ENCODE results near the gene LRP1B. TPM values are rescaled to one million over a fixed set of nuclear protein-coding genes. Genes with fewer than 3 reads are reported as not detected.

LRP1B gene
- total RNA-seq, 1 donor from 2014 or later = 0.08 TPM

- ATAC-seq (ENCODE audit: poor library complexity) (no peak), DNase-seq (no peak)
- intact Hi-C loops (cut with DNase I) = no loop called here
These were observed 608.8 kb downstream of the LRP1B start for GRCh38 chr2:141522048-141522447.

GRCh38 chr2:141519906-141520305 lies 610.9 kb downstream of the LRP1B start:
- intact Hi-C loops (cut with DNase I) = no loop called here
- DNase-seq = no peak
- ATAC-seq (ENCODE audit: poor library complexity) = no peak

DNA sequence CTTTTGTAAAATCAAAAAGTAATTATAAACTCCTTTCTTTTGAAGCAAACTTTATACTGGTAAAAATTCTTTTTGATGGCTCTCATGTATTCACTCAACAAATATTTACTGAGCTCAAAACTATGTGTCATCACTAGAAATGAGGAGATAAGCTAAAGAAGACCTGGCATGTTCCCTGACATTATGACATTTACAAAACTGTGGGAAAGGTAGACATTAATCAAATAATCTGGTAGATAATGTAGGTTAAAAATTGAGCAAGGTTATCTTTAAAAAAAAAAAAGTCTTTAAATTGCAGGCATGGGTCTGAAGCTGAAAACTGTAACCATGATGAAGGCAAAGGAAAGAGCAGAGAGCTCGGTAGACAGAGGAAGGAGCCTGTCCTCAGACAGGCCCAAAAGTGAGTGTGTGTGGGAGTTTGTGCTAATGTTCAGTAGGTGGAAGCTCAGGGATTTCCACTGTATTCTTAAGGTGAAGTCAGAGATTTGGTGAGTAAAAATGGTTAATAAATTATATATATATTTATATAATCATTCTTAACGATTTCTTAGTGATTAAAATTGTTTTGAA lies 612.9 kb downstream of the LRP1B start:
- ATAC-seq (ENCODE audit: poor library complexity) (no peak), DNase-seq (no peak)
- intact Hi-C loops (cut with DNase I) = no loop called here

GRCh38 chr2:141517180-141517851 lies 613.5 kb downstream of the LRP1B start:
- intact Hi-C loops (cut with DNase I) = no loop called here
- DNase-seq = no peak
- ATAC-seq (ENCODE audit: poor library complexity) = no peak

GRCh38 chr2:141515931-141516330 lies 614.9 kb downstream of the LRP1B start:
- intact Hi-C loops (cut with DNase I) = no loop called here
- no peak for DNase-seq
- no peak for ATAC-seq (ENCODE audit: poor library complexity)

- intact Hi-C loops (cut with DNase I) = no loop called here
- ATAC-seq (ENCODE audit: poor library complexity) (no peak), DNase-seq (no peak)
These were observed 617.0 kb downstream of the LRP1B start for GRCh38 chr2:141513853-141514252.

DNA sequence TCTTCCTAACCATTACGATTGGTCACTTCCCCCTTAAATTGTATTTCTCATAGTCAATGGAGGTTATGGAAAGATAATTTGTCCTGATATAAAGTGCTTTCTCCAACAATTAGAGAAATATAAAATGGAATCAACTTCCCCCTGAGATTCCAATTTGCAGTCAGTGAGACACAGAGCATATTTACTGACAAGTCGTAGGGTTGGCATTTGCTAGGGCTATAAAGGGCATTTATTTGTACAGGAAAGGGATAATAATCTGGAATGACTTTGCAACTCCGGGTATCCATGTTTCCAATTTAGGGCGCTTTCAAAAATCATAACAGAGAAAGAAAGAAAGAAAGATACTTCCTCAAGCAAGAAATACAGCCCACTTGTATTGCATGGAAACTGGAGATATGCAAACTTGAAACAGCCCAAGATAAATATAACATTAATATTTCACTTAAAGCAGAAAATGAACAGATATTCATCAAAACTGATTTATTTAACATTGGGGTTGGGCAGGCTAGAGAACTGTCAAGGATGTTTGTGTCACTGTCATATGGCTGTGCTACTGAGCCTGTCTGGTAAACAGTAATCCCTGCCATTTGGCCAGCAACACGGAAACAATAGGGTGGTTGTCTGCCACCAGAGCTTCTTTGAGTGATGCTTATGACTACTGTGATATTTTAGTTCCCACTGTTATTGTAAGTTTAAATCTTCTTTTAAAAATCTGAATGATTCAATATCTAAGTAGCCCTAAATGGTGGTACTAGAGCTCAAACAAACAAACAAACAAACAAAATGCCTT lies 621.8 kb downstream of the LRP1B start:
- ATAC-seq (ENCODE audit: poor library complexity) (no peak), DNase-seq (no peak)
- intact Hi-C loops (cut with DNase I) = no loop called here

DNA sequence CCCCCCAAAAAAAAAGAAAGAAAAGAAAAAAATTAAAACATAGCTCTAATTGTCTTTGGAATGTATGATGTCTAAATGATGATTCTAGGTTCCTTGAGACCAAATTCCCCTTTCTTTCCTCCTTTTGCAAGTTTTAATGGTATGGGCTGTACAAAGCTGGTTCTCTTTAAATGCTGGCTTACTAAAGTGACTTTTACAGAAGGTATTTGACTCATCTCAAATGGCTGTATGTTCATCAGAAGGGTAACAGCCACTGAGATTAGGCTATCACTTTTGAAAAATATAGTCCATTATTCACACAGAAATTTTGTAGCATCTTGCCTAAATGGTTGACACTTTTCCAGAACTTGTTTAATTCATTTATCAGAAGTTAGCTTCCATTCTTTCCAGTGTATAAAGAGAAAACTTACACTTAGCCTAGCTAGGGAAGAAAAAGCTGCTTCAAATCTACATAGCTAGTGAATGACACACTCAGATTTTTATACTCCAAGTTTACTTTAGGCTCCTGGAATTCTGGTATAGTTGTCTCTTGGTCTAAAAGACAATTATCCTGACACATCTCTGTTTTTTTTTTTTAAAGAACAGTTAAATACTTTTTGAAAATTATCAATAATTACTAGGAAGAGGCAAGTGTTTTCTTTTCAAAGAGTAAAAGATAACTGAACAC lies 622.6 kb downstream of the LRP1B start:
- intact Hi-C loops (cut with DNase I) = no loop called here
- DNase-seq = no peak

GRCh38 chr2:141506135-141506534 lies 624.7 kb downstream of the LRP1B start:
- intact Hi-C loops (cut with DNase I) = no loop called here
- ATAC-seq (ENCODE audit: poor library complexity) = no peak
- DNase-seq = no peak

More for the DNA sequence above, 622.6 kb downstream of the LRP1B start:
- no peak for ATAC-seq (ENCODE audit: poor library complexity)

DNA sequence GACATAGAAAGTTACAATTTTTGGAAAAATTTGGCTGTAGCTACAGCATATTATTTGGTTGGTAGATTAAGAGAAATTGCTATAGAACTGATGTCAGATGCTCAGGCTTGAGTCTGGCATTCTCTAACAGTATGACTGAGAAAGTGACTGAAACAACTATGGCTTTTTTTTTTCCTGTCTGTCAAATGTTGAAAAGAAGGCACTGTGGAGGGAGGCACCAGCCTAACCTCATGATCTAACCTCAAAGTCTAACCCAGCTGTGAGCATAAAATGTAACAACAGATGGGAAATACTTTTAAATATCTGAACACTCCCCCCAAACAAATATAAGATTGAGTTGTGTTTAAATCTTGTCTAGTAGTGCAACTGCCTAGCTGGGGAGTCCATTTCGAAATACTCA lies 629.1 kb downstream of the LRP1B start:
- intact Hi-C loops (cut with DNase I) = no loop called here
- no peak for ATAC-seq (ENCODE audit: poor library complexity)
- no peak for DNase-seq

DNA sequence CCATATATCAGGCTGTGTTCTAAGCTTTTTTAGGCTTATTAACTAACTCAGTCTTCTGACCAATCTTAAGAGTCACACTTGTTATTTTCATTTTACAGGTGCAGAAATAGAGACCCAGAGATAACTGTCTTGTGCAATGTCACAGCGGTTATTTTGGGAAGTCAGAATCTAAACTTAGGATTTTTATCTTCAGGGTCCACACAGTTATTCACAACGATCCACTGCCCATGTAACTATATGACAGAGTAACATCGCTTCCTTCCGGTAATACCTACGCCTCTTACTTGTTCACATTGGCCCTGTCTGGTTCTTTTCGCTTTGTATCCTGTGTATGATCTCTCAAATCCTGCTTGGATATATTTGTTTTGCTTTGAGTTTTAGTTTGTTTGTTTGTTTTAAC lies 631.7 kb downstream of the LRP1B start:
- ATAC-seq (ENCODE audit: poor library complexity) = peak; percentile 27

GRCh38 chr2:141498561-141498960 lies 632.3 kb downstream of the LRP1B start:
- ATAC-seq (ENCODE audit: poor library complexity) (no peak), DNase-seq (no peak)
- intact Hi-C loops (cut with DNase I) = no loop called here

More for the DNA sequence above, 631.7 kb downstream of the LRP1B start:
- intact Hi-C loops (cut with DNase I) = no loop called here
- DNase-seq = no peak

- ATAC-seq (ENCODE audit: poor library complexity) (no peak), DNase-seq (no peak)
- intact Hi-C loops (cut with DNase I) = no loop called here
These were observed 633.5 kb downstream of the LRP1B start for GRCh38 chr2:141497272-141497671.

- intact Hi-C loops (cut with DNase I) = no loop called here
- ATAC-seq (ENCODE audit: poor library complexity) = no peak
These were observed 634.0 kb downstream of the LRP1B start for GRCh38 chr2:141496810-141497209.

GRCh38 chr2:141493936-141494335 lies 636.9 kb downstream of the LRP1B start:
- intact Hi-C loops (cut with DNase I) = no loop called here
- no peak for DNase-seq
- ATAC-seq (ENCODE audit: poor library complexity) = no peak

More at GRCh38 chr2:141496810-141497209, 634.0 kb downstream of the LRP1B start:
- no peak for DNase-seq

- intact Hi-C loops (cut with DNase I) = no loop called here
- ATAC-seq (ENCODE audit: poor library complexity) (no peak), DNase-seq (no peak)
These were observed 638.0 kb downstream of the LRP1B start for GRCh38 chr2:141492816-141493215.

- no peak for ATAC-seq (ENCODE audit: poor library complexity)
- intact Hi-C loops (cut with DNase I) = no loop called here
- DNase-seq = no peak
These were observed 639.9 kb downstream of the LRP1B start for GRCh38 chr2:141490886-141491285.

GRCh38 chr2:141482697-141483096 lies 648.1 kb downstream of the LRP1B start:
- intact Hi-C loops (cut with DNase I) = no loop called here
- no peak for ATAC-seq (ENCODE audit: poor library complexity)
- no peak for DNase-seq

DNA sequence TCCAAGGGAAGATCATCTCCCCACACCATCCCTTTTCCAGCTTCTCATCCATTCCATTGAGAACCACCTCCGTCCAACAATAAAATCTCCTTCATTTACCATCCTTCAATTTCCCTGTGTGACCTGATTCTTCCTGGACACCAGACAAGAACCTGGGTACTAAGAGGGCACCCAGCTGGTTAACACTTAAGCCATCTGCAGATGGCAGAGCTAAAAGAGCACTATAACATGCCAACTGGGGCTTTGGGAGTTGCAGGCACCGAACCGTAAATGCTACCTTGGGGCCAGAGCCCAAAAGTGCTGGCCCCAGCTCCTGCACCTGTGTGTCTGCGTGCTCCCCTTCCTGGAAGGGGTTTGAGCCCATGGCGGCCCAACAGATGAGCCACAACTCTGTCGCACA lies 655.0 kb downstream of the LRP1B start:
- intact Hi-C loops (cut with DNase I) = no loop called here
- ATAC-seq (ENCODE audit: poor library complexity) (no peak), DNase-seq (no peak)
